GM21528 (cell line): ENCODE data around the gene TMEM26.

Source experiments
- ATAC-seq: cut with Tn5 transposase; IDR thresholded peaks from one replicate; pipeline ENCODE4 v1.9.1; 2021; ENCODE audit warnings: mild to moderate bottlenecking, moderate library complexity; ENCODE audit not compliant: unreplicated experiment, low FRiP score

TMEM26 gene

GRCh38 chr10:61463035-61463909 lies 10.1 kb upstream of the TMEM26 start:
- no peak for ATAC-seq

- no peak for ATAC-seq
Measured at GRCh38 chr10:61460835-61461234, 7.7 kb upstream of the TMEM26 start.

GRCh38 chr10:61458031-61458430 lies 4.8 kb upstream of the TMEM26 start:
- no peak for ATAC-seq

GRCh38 chr10:61456095-61456789 lies 3.1 kb upstream of the TMEM26 start:
- no peak for ATAC-seq

- ATAC-seq: no peak
Measured at GRCh38 chr10:61455656-61456055, 2.5 kb upstream of the TMEM26 start.

- no peak for ATAC-seq
Measured at GRCh38 chr10:61454541-61454940, 1.4 kb upstream of the TMEM26 start.

- ATAC-seq: no peak
Measured at GRCh38 chr10:61452151-61452651, 980 bp downstream of the TMEM26 start.

GRCh38 chr10:61451357-61451756 lies 1.8 kb downstream of the TMEM26 start:
- no peak for ATAC-seq

GRCh38 chr10:61448841-61449600 lies 4.2 kb downstream of the TMEM26 start:
- ATAC-seq: no peak

- ATAC-seq: no peak
Measured at GRCh38 chr10:61448091-61448490, 5.1 kb downstream of the TMEM26 start.

GRCh38 chr10:61439058-61439609 lies 14.0 kb downstream of the TMEM26 start:
- ATAC-seq: no peak

GRCh38 chr10:61438141-61438988 lies 14.8 kb downstream of the TMEM26 start:
- no peak for ATAC-seq

- ATAC-seq: no peak
Measured at GRCh38 chr10:61423178-61423577, 30.0 kb downstream of the TMEM26 start.

GRCh38 chr10:61417661-61418060 lies 35.5 kb downstream of the TMEM26 start:
- no peak for ATAC-seq

- no peak for ATAC-seq
Measured at GRCh38 chr10:61415824-61416223, 37.4 kb downstream of the TMEM26 start.

- ATAC-seq: no peak
Measured at GRCh38 chr10:61411706-61412105, 41.5 kb downstream of the TMEM26 start.

GRCh38 chr10:61410353-61411070 lies 42.7 kb downstream of the TMEM26 start:
- ATAC-seq: no peak

- ATAC-seq: no peak
Measured at GRCh38 chr10:61409157-61409556, 44.0 kb downstream of the TMEM26 start.

- ATAC-seq: no peak
Measured at GRCh38 chr10:61408105-61408504, 45.1 kb downstream of the TMEM26 start.
